Endodermal cell (in vitro differentiated cells): ENCODE data around the gene XRN1. TPM values are rescaled to one million over a fixed set of nuclear protein-coding genes. Genes with fewer than 3 reads are reported as not detected.
A peak's percentile ranks its signal among the peaks of the same experiment; 100 is the strongest.
"Not testable (repeated sequence)": the region's sequence is repeated elsewhere in the genome, so short reads cannot be mapped to it uniquely, and the experiment has no call there.

Source experiments
- DNase-seq: peaks from one replicate; pipeline ENCODE4 v3.0.0-alpha.2; 2017
- H3K27ac ChIP-seq: 2 replicates; pipeline ENCODE4 v1.5.1; 2013; ENCODE audit warnings: mild to moderate bottlenecking, low read depth, low read length, moderate library complexity
- H3K27me3 ChIP-seq: 2 replicates; pipeline ENCODE4 v1.6.1; 2013; ENCODE audit warnings: mild to moderate bottlenecking, low read length, moderate library complexity; ENCODE audit not compliant: insufficient read depth, control insufficient read depth, poor library complexity, severe bottlenecking
- H3K36me3 ChIP-seq: 2 replicates; pipeline ENCODE4 v1.7.0; 2013; ENCODE audit warnings: mild to moderate bottlenecking, low read length, moderate library complexity; ENCODE audit not compliant: control insufficient read depth, insufficient read depth
- H3K4me1 ChIP-seq: one replicate; pipeline ENCODE4 v1.7.0; 2013; ENCODE audit warnings: low read length; ENCODE audit not compliant: control insufficient read depth, insufficient read depth
- H3K4me3 ChIP-seq: 2 replicates; pipeline ENCODE4 v1.5.1; 2013; ENCODE audit warnings: mild to moderate bottlenecking, low read length, moderate library complexity
- H3K9ac ChIP-seq: 2 replicates; pipeline ENCODE4 v1.6.1; 2013; ENCODE audit warnings: mild to moderate bottlenecking, low read length, moderate library complexity; ENCODE audit not compliant: poor library complexity, severe bottlenecking; ENCODE audit errors: extremely low read depth
- H3K9me3 ChIP-seq: 2 replicates; pipeline ENCODE4 v1.6.1; 2013; ENCODE audit warnings: mild to moderate bottlenecking, low read length, moderate library complexity; ENCODE audit not compliant: control insufficient read depth
- H3K27ac Mint-ChIP-seq: 2 replicates; pipeline ENCODE4 v1.8.0; 2020; ENCODE audit warnings: mixed read lengths
- H3K27me3 Mint-ChIP-seq: 2 replicates; pipeline ENCODE4 v1.8.0; 2021; ENCODE audit warnings: mild to moderate bottlenecking, mixed read lengths; ENCODE audit not compliant: insufficient read depth
- H3K36me3 Mint-ChIP-seq: 2 replicates; pipeline ENCODE4 v1.8.0; 2020; ENCODE audit warnings: low read depth, mixed read lengths
- H3K4me1 Mint-ChIP-seq: 2 replicates; pipeline ENCODE4 v1.8.0; 2020; ENCODE audit warnings: mixed read lengths
- H3K4me3 Mint-ChIP-seq: 2 replicates; pipeline ENCODE4 v1.8.0; 2020; ENCODE audit warnings: mild to moderate bottlenecking, moderate library complexity, mixed read lengths
- H3K9me3 Mint-ChIP-seq: 2 replicates; pipeline ENCODE4 v1.8.0; 2020; ENCODE audit warnings: mild to moderate bottlenecking, mixed read lengths
- WGBS, 2 experiments: methylation state at CpG; one replicate each; pipeline versions ENCODE4 v1.1.5 to v1.1.7; 2013; ENCODE audit warnings: missing lambda C conversion rate in 2 of 2, mixed read lengths in 1 of 2; ENCODE audit not compliant: insufficient coverage in 1 of 2, insufficient read length in 1 of 2; 5-methylcytosine and 5-hydroxymethylcytosine counted together
- total RNA-seq, 2 donors: library from RNA; stranded (reverse); fragmentation: NEBNext Ultra II Directional in 1 of 2; extraction: Animal tissue kit (Norgen Biotek cat#: 25700) in 1 of 2; gene quantifications; 2 replicates in 1 of 2; 3 replicates in 1 of 2; pipeline ENCODE4 v1.2.1, GENCODE V29; 2021
- TF ChIP-seq, protein P1 (sequence below): fragments of 200-600 bp; sonication (generic); conservative IDR thresholded peaks from 2 replicates; pipeline ENCODE4 v1.5.0; 2021; ENCODE audit warnings: antibody characterized with exemption, mild to moderate bottlenecking

Gene XRN1
- total RNA-seq, 2 donors from 2014 or later = 27.6 to 29.3 TPM

- no peaks in the 10 kb centered on the region for H3K27me3 Mint-ChIP-seq
- WGBS, 2 experiments = 80 to 94% methylated on average over 1 of the region's 1 CpG
- H3K36me3 ChIP-seq = peaks cover 21% of the 10 kb centered on the region
- peaks cover 11% of the 10 kb centered on the region for H3K4me1 Mint-ChIP-seq
- H3K36me3 Mint-ChIP-seq = peaks cover 16% of the 10 kb centered on the region
- no peak overlapping the region for H3K9ac ChIP-seq
- H3K27ac Mint-ChIP-seq = no peak overlapping the region
- no peak overlapping the region for H3K27ac ChIP-seq
- H3K4me1 ChIP-seq = no peaks in the 10 kb centered on the region
- TF ChIP-seq, protein P1, sequence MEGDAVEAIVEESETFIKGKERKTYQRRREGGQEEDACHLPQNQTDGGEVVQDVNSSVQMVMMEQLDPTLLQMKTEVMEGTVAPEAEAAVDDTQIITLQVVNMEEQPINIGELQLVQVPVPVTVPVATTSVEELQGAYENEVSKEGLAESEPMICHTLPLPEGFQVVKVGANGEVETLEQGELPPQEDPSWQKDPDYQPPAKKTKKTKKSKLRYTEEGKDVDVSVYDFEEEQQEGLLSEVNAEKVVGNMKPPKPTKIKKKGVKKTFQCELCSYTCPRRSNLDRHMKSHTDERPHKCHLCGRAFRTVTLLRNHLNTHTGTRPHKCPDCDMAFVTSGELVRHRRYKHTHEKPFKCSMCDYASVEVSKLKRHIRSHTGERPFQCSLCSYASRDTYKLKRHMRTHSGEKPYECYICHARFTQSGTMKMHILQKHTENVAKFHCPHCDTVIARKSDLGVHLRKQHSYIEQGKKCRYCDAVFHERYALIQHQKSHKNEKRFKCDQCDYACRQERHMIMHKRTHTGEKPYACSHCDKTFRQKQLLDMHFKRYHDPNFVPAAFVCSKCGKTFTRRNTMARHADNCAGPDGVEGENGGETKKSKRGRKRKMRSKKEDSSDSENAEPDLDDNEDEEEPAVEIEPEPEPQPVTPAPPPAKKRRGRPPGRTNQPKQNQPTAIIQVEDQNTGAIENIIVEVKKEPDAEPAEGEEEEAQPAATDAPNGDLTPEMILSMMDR = peak; percentile 69
- no peak overlapping the region for H3K4me3 ChIP-seq
- no peaks in the 10 kb centered on the region for H3K27me3 ChIP-seq
- H3K9me3 ChIP-seq = no peaks in the 10 kb centered on the region
- DNase-seq = no peak
- H3K9me3 Mint-ChIP-seq = no peaks in the 10 kb centered on the region
- H3K4me3 Mint-ChIP-seq = no peak overlapping the region
Measured at GRCh38 chr3:142366434-142366833, 81.4 kb downstream of the XRN1 start.

GRCh38 chr3:142363936-142364467 is 83.8 kb downstream of the XRN1 start:
- no peak for DNase-seq
- Mint-ChIP-seq H3K27me3 (no peaks in the 10 kb centered on the region), H3K4me3 (peak overlapping the region; percentile 36), H3K36me3 (peaks cover 25% of the 10 kb centered on the region), H3K9me3 (no peaks in the 10 kb centered on the region), H3K27ac (peak overlapping the region; percentile 61), H3K4me1 (peaks cover 11% of the 10 kb centered on the region)
- H3K27me3 ChIP-seq = no peaks in the 10 kb centered on the region
- H3K4me3 ChIP-seq = no peak overlapping the region
- no peak overlapping the region for H3K27ac ChIP-seq
- H3K9ac ChIP-seq = no peak overlapping the region
- TF ChIP-seq, protein P1 = no peak
- H3K4me1 ChIP-seq = no peaks in the 10 kb centered on the region
- peaks cover 24% of the 10 kb centered on the region for H3K36me3 ChIP-seq
- WGBS, 2 experiments = 79 to 100% methylated on average over 2 of the region's 2 CpGs
- no peaks in the 10 kb centered on the region for H3K9me3 ChIP-seq

DNA sequence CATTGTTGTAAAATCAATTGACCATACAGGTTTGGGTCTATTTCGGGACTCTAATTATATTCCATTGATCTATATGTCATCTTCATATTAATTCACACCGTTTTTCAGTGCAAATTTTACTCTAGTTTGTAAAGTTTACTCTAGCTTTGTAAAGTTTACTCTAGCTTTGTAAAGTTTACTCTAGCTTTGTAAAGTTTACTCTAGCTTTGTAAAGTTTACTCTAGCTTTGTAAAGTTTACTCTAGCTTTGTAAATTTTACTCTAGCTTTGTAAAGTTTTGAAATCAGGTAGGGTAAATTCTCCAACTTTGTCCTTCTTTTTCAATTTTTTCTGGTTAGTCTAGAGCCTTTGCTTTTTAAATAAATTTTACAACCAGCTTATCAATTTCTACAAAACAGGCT is 84.4 kb downstream of the XRN1 start:
- not testable (repeated sequence) for H3K9me3 Mint-ChIP-seq, H3K4me3 ChIP-seq, H3K9ac ChIP-seq, DNase-seq, H3K4me1 ChIP-seq, H3K27me3 ChIP-seq, H3K9me3 ChIP-seq, H3K27me3 Mint-ChIP-seq, H3K27ac ChIP-seq
- Mint-ChIP-seq H3K4me3 (peak overlapping the region; percentile 36), H3K27ac (peak overlapping the region; percentile 61), H3K4me1 (peaks cover 11% of the 10 kb centered on the region), H3K36me3 (peaks cover 24% of the 10 kb centered on the region)
- 81% methylated on average over 2 of the region's 2 CpGs; no CpG with 5 or more reads in 1 of the 2 experiments for WGBS, 2 experiments
- H3K36me3 ChIP-seq = peaks cover 23% of the 10 kb centered on the region

GRCh38 chr3:142359367-142359766 is 88.5 kb downstream of the XRN1 start:
- H3K27me3 Mint-ChIP-seq = no peaks in the 10 kb centered on the region
- Histone ChIP-seq H3K9me3 (no peaks in the 10 kb centered on the region), H3K4me3 (no peak overlapping the region), H3K4me1 (no peaks in the 10 kb centered on the region), H3K9ac (no peak overlapping the region), H3K36me3 (peaks cover 59% of the 10 kb centered on the region), H3K27ac (no peak overlapping the region), H3K27me3 (no peaks in the 10 kb centered on the region)
- no peak for DNase-seq
- TF ChIP-seq, protein P1 = no peak
- H3K9me3 Mint-ChIP-seq = peaks cover 2% of the 10 kb centered on the region
- H3K4me3 Mint-ChIP-seq = no peak overlapping the region
- 89% methylated on average over 2 of the region's 2 CpGs; no CpG with 5 or more reads in 1 of the 2 experiments for WGBS, 2 experiments
- peaks cover 42% of the 10 kb centered on the region for H3K36me3 Mint-ChIP-seq
- no peak overlapping the region for H3K27ac Mint-ChIP-seq
- peaks cover 11% of the 10 kb centered on the region for H3K4me1 Mint-ChIP-seq
